ENCODE results near the gene KDM6A.
"Not testable (repeated sequence)": the region's sequence is repeated elsewhere in the genome, so short reads cannot be mapped to it uniquely, and the experiment has no call there.

KDM6A gene

GRCh38 chrX:44872821-44873414 is at the start of gene KDM6A:
KDM6A (plus strand) TSS chrX:44873188; CDS start chrX:44873552, 364 bp downstream.
- peak; percentile 84 for DNase-seq

GRCh38 chrX:44823193-44823592 is 49.8 kb upstream of the KDM6A start:
- DNase-seq, result not testable (repeated sequence)

GRCh38 chrX:44828008-44828605 is 44.9 kb upstream of the KDM6A start:
- DNase-seq, result no peak

- DNase-seq, result no peak
Observed at GRCh38 chrX:44829832-44830231, 43.2 kb upstream of the KDM6A start.

GRCh38 chrX:44842550-44843317 is 30.3 kb upstream of the KDM6A start:
- no peak for DNase-seq

GRCh38 chrX:44843318-44843702 is 29.7 kb upstream of the KDM6A start:
- no peak for DNase-seq

- no peak for DNase-seq
Observed at GRCh38 chrX:44843753-44844152, 29.2 kb upstream of the KDM6A start, which contains the start of gene DUSP21. DUSP21 (plus strand) TSS chrX:44844021; CDS start chrX:44844133, 112 bp downstream.

GRCh38 chrX:44844204-44844603 is 28.8 kb upstream of the KDM6A start:
- no peak for DNase-seq

- not testable (repeated sequence) for DNase-seq
Observed at GRCh38 chrX:44850891-44851290, 22.1 kb upstream of the KDM6A start.

GRCh38 chrX:44871114-44871645 is 1.8 kb upstream of the KDM6A start:
- no peak for DNase-seq

- DNase-seq, result no peak
Observed at GRCh38 chrX:44871931-44872820, 812 bp upstream of the KDM6A start.

GRCh38 chrX:44873415-44874276 is 658 bp downstream of the KDM6A start:
- DNase-seq, result no peak

GRCh38 chrX:44874420-44875184 is 1.6 kb downstream of the KDM6A start:
- DNase-seq, result peak; percentile 0

- DNase-seq, result no peak
Observed at GRCh38 chrX:44875185-44875489, 2.1 kb downstream of the KDM6A start.

- no peak for DNase-seq
Observed at GRCh38 chrX:44876086-44876485, 3.1 kb downstream of the KDM6A start.

- no peak for DNase-seq
Observed at GRCh38 chrX:44876767-44877166, 3.8 kb downstream of the KDM6A start.

- DNase-seq, result no peak
Observed at GRCh38 chrX:44878780-44879179, 5.8 kb downstream of the KDM6A start.

- DNase-seq, result no peak
Observed at GRCh38 chrX:44881549-44881948, 8.6 kb downstream of the KDM6A start.

GRCh38 chrX:44882635-44883034 is 9.6 kb downstream of the KDM6A start:
- no peak for DNase-seq

GRCh38 chrX:44884944-44885343 is 12.0 kb downstream of the KDM6A start:
- DNase-seq, result no peak

- DNase-seq, result no peak
Observed at GRCh38 chrX:44889824-44890223, 16.8 kb downstream of the KDM6A start.

Measured in NCI-H2081 treated with DMSO at 0.1 percent for 48 hours (cell line).